OCI-LY3 (cell line): ENCODE measurements around the gene CEBPE.
A peak's percentile ranks its signal among the peaks of the same experiment; 100 is the strongest.

Experiments used
- H2AFZ ChIP-seq: fragments of 200-600, 300-600 bp; shearing (Covaris generic); 2 replicates; pipeline ENCODE4 v1.6.0; 2014; ENCODE audit warnings: antibody characterized with exemption, low read depth, low read length
- H3K27ac ChIP-seq: fragments of 200-600, 300-600 bp; sonication (generic); 2 replicates; pipeline ENCODE4 v1.5.1; 2014; ENCODE audit warnings: mild to moderate bottlenecking, low read length, moderate library complexity, mixed read lengths
- H3K27me3 ChIP-seq: fragments of 200-600, 300-600 bp; sonication (generic); 2 replicates; pipeline ENCODE4 v1.6.1; 2014; ENCODE audit warnings: low read depth, low read length, mixed read lengths
- H3K36me3 ChIP-seq: fragments of 200-600, 300-600 bp; sonication (generic); replicated peaks from 2 replicates; pipeline ENCODE3; 2014; ENCODE audit warnings: low read depth, low read length, mixed read lengths
- H3K4me1 ChIP-seq: fragments of 300-600, 200-600 bp; sonication (generic); 2 replicates; pipeline ENCODE4 v1.6.1; 2014; ENCODE audit warnings: low read length, mixed read lengths
- H3K4me2 ChIP-seq: fragments of 200-600, 300-600 bp; sonication (generic); 2 replicates; pipeline ENCODE4 v1.6.1; 2014; ENCODE audit warnings: low read length, mixed read lengths
- H3K4me3 ChIP-seq: fragments of 300-600, 200-600 bp; sonication (generic); 2 replicates; pipeline ENCODE4 v1.5.1; 2014; ENCODE audit warnings: antibody characterized with exemption, mild to moderate bottlenecking, low read length, moderate library complexity
- H3K79me2 ChIP-seq: fragments of 300-600, 200-600 bp; shearing (Covaris generic); 2 replicates; pipeline ENCODE4 v1.6.1; 2014; ENCODE audit warnings: mild to moderate bottlenecking, low read length, mixed read lengths
- H3K9ac ChIP-seq: fragments of 300-600, 200-600 bp; shearing (Covaris generic); 2 replicates; pipeline ENCODE4 v1.6.0; 2014; ENCODE audit warnings: mild to moderate bottlenecking, low read length, moderate library complexity
- H3K9me3 ChIP-seq: fragments of 200-600, 300-600 bp; shearing (Covaris generic); 2 replicates; pipeline ENCODE4 v1.6.1; 2014; ENCODE audit warnings: low read length, mixed read lengths; ENCODE audit not compliant: insufficient read depth
- H4K20me1 ChIP-seq: fragments of 200-600, 300-600 bp; sonication (generic); 2 replicates; pipeline ENCODE4 v1.6.1; 2016; ENCODE audit warnings: low read length, mixed read lengths; ENCODE audit not compliant: insufficient read depth
- CTCF ChIP-seq: fragments of 200-600, 300-600 bp; sonication (generic); IDR thresholded peaks from 2 replicates; pipeline ENCODE4 v1.5.1; 2014; ENCODE audit warnings: antibody characterized with exemption, low read length, low read depth
- EZH2phosphoT487 ChIP-seq: fragments of 200-600 bp; shearing (Covaris generic); IDR thresholded peaks from 2 replicates; pipeline ENCODE4 v1.6.1; 2018; ENCODE audit warnings: antibody characterized with exemption, mixed run types, low read depth

Gene CEBPE

GRCh38 chr14:23095196-23096108 is 23.6 kb downstream of the CEBPE start, which contains the start of gene C14orf119:
C14orf119 (plus strand) TSS chr14:23095505; CDS start chr14:23097659, 2,154 bp downstream.
- Histone ChIP-seq H2AFZ (peak within 1 kb of the TSS; percentile 64), H3K79me2 (peaks cover 65% of the 10 kb centered on the region)

GRCh38 chr14:23094666-23095195 is 24.3 kb downstream of the CEBPE start, which contains the start of gene ACIN1:
ACIN1 (minus strand) TSS chr14:23095136; CDS start chr14:23095112, 24 bp downstream.
- H3K4me2 ChIP-seq, result peak within 1 kb of the TSS; percentile 96

More at GRCh38 chr14:23095196-23096108, 23.6 kb downstream of the CEBPE start, which contains the start of gene C14orf119:
- peak within 1 kb of the TSS; percentile 96 for H3K4me2 ChIP-seq
- H3K27ac ChIP-seq, result peak within 1 kb of the TSS; percentile 79
- no peaks in the 10 kb centered on the region for H3K27me3 ChIP-seq
- H3K36me3 ChIP-seq, result peaks cover 32% of the 10 kb centered on the region
- H3K4me3 ChIP-seq, result peak within 1 kb of the TSS; percentile 86
- no peaks in the 10 kb centered on the region for H3K9me3 ChIP-seq
- no peak for TF ChIP-seq CTCF
- TF ChIP-seq EZH2phosphoT487, result no peak
- H3K4me1 ChIP-seq, result peaks cover 14% of the 10 kb centered on the region
- peak within 1 kb of the TSS; percentile 88 for H3K9ac ChIP-seq
- H4K20me1 ChIP-seq, result peaks cover 17% of the 10 kb centered on the region

GRCh38 chr14:23093991-23094665 is 24.9 kb downstream of the CEBPE start:
- Histone ChIP-seq H3K9ac (peak overlapping the region; percentile 88), H3K9me3 (no peaks in the 10 kb centered on the region), H3K4me3 (peak overlapping the region; percentile 86), H3K79me2 (peaks cover 71% of the 10 kb centered on the region), H4K20me1 (peaks cover 17% of the 10 kb centered on the region), H3K27ac (peak overlapping the region; percentile 79), H3K27me3 (no peaks in the 10 kb centered on the region), H2AFZ (no peak overlapping the region), H3K4me2 (peak overlapping the region; percentile 96), H3K36me3 (peaks cover 43% of the 10 kb centered on the region), H3K4me1 (peaks cover 14% of the 10 kb centered on the region)
- TF ChIP-seq EZH2phosphoT487 (no peak), CTCF (peak; percentile 48)

More at GRCh38 chr14:23094666-23095195, 24.3 kb downstream of the CEBPE start, which contains the start of gene ACIN1:
- Histone ChIP-seq H3K4me3 (peak within 1 kb of the TSS; percentile 86), H4K20me1 (peaks cover 17% of the 10 kb centered on the region), H3K4me1 (peaks cover 14% of the 10 kb centered on the region), H3K79me2 (peaks cover 68% of the 10 kb centered on the region), H3K27me3 (no peaks in the 10 kb centered on the region), H3K9ac (peak within 1 kb of the TSS; percentile 88), H3K27ac (peak within 1 kb of the TSS; percentile 79), H3K9me3 (no peaks in the 10 kb centered on the region), H3K36me3 (peaks cover 39% of the 10 kb centered on the region), H2AFZ (peak within 1 kb of the TSS; percentile 64)
- no peak for TF ChIP-seq EZH2phosphoT487

- Histone ChIP-seq H3K9me3 (no peaks in the 10 kb centered on the region), H3K27ac (no peak overlapping the region), H3K27me3 (no peaks in the 10 kb centered on the region), H3K79me2 (peaks cover 71% of the 10 kb centered on the region), H3K9ac (peak overlapping the region; percentile 88), H3K4me1 (peaks cover 14% of the 10 kb centered on the region), H2AFZ (no peak overlapping the region), H3K4me3 (peak overlapping the region; percentile 86), H4K20me1 (peaks cover 17% of the 10 kb centered on the region), H3K36me3 (peaks cover 41% of the 10 kb centered on the region), H3K4me2 (peak overlapping the region; percentile 96)
- TF ChIP-seq CTCF, result no peak
- TF ChIP-seq EZH2phosphoT487, result no peak
Observed at GRCh38 chr14:23093526-23093925, 25.5 kb downstream of the CEBPE start.
